NCI-H2196 (cell line): ENCODE data around the gene KIAA1210.

Experiments
- DNase-seq: peaks from one replicate; lab custom pipeline; 2025; ENCODE audit not compliant: unreplicated experiment; lab: John Stamatoyannopoulos, UW

KIAA1210 gene

DNA sequence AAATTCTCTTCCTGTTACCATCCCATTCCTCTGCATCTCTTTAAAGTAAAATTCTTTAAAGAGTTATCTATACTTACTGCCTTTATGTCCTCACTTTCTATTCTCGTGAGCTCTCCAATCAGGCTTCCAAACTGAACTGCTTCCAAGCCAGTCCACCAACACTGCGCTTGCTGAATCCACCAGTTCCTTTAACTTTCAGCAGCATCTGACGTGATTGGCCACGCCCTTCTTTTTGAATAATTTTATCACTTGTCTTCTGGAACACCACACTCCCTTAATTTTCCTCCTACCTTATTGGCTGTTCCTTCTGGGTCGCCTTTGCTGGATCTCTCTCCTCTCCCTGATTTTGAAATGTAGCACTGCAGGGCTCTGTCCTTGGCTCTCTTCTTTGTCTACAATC, at the start of gene KIAA1210:
Gene KIAA1210 (minus strand): TSS at position 163 of the 400 bp plus-strand sequence. CDS start 4,170 bp downstream, outside the sequence.
- DNase-seq, result no peak

DNA sequence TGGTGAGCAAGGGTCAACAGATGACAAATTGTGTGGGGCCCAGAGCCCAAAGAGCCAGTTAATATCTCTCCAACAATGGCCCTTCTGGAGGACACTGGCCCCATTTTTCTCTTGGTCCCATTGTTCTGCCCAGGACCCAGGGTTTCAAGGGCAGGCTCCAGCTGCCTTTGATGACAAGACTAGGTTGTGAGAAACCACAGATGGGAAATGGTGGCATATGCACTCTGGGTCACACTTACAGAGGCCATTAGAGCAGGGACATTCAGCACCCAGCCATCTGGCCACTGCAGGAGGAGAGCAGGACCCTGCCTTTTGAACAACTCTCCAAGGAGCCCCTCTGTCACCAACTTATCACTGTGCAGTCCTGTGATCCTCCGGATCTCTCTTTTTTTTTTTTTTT, 49.7 kb upstream of the KIAA1210 start:
- DNase-seq, result no peak

DNA sequence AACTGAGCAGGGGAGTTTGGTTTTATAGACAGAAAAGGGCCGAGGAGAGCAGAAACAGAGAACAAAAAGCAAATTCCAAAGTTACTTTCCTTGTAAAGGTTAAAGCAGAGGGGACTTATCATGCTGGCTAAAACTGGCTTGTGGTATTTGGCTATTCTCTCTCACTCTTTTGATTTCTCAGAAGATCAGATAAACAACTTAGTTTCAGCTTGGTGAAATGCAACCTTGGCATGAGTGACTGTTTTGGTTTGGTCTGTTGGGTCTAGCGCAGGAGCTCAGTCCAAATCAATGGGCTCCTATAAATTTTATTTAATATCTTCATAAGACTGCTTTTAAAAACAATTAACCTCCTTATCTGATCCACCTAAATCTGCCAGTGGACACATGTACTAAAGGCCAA, 47.3 kb upstream of the KIAA1210 start:
- DNase-seq, result no peak

DNA sequence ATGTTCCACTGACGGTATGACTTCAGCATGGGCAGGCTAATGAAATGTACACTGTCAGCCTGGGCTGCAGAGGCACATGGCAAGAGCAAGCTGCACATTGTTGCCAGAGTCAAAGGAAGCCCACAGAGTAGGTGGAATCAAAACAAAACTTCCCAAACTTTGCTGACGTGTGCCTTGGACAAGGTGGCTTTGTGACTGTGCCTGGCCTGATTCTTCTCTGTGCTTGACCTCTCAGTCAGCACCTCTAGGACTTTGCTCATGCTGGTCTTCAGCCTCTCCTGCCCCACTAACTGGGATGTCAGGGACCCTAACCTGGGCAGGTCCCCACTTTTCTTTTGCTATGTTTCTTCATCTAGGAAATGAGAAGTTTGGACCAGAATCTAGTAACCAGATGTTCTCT, 40.5 kb upstream of the KIAA1210 start:
- no peak for DNase-seq

DNA sequence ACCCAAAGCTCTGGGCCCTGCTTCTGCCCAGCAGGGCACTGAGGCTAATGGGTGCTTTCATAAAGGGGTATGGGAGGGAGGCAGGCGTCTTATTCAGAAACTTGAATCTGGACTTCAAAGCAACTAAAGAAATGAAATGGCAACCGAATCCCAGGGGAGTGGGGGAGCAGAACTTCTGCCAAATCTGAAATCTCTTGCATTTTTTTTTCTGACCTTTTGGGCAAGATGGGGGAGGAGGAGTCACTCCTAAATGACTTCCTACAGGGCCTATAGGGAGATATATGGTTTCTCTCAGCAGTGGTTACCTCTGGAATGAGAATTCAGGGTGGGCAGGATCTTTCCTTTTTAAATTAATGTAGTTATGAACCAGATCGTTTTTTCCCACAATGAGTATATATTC, 30.6 kb upstream of the KIAA1210 start:
- DNase-seq, result no peak

DNA sequence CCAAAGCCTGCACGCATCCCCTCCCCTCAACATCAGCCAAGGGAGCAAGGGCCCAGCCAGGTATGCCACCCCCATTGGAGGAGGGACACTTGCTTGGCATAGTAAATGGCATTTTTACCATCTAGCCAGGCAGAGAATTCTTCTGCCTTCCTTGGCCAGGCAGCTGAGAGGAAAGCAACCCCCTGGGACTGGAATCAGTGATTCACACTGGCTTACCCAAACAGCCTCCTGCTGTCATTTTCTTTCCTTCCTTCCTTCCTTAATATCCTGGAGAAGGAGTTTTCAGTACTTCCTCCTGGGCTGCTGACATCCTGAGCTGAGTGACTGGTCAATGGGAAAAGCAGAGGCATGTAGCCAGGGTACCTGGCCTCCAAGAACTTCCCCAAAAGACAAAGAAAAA, 28.6 kb upstream of the KIAA1210 start:
- DNase-seq, result no peak

DNA sequence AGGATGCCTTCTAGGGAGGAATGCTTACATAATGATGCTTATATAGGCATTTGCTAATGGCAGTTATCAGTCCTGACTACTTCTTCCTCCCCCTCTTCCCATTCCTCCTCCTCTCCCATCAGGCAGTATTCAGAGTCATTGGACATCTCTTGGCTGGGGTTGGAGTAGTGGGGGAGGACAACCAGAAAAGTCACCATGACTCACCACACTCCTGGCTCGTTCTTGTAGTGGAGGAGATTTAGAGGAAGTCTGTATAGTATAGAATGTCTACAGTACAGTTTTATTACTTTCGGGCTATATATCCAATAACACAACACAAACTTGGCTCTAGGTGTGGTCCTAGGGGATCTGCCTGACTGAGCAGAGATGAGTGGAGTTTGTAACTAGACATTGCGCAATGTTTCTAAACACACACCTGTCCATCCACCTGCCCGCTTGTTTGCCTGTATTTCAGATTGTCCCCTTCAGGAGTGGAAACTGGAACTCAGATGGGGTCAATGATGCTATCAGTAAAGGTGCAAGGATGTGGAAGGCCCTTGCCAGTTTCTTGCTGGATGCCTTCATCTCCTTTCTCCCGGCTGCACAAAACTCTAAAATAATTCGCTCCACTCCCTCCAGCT, 27.9 kb upstream of the KIAA1210 start:
- no peak for DNase-seq

DNA sequence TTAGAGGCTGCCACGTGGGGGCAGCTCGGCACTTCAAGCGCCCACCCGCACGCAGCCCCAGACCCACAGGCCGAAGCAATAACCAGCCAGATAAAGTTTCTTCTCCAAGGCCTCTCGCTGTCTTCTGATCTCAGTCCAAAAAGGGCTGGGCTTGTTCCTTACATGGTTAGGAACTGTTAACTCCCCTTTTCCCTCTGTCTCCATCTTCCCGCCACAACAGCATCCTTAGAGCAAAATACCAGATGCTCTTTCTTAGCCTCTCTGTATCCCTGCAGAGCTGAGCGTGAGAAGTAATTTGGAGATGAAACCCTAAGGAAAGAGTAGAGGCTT, 23.4 kb upstream of the KIAA1210 start:
- DNase-seq, result no peak

DNA sequence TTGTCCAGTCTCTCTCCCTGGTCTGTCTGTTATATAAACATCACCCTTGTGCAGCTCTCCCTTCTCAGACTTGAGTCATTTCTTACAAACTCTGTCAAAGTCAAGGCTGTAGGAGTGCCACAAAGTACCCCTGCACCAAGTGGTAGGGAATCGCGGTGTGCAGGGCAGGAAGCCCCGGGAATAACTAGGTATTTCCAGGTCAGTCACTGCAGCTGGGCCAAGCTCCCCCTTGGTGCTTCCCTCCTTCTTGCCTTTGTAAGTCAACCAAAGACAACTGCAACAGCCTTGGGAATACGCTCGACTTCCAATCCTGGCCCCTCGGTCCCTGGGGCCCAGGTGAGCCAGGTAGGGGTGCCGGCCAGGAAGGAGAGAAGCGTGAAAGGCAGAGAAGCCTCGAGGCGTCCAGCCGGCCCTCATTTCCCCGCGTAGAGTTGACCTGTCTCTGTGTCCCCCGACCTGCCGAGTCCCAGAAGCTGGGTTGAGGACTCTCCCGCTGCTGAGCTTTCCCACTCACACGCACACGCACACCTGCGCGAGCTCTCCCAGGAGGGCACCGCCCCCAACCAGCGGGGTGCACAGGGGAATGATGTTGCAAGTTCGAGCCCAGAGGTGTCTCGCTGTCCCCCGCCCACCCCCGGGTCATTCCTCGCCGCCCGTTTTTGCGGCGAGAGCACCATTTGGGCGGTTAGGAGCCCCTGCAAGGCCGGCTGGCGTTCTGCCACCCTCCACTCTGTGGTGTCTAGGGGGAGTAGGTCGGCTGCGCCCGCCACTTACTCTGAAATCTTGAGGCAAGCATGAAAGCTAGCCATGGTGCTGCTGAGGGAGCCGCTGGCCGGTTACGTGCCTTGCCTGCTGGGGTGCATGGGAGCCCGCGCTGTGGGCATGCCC, 22.8 kb upstream of the KIAA1210 start:
- DNase-seq, result no peak

DNA sequence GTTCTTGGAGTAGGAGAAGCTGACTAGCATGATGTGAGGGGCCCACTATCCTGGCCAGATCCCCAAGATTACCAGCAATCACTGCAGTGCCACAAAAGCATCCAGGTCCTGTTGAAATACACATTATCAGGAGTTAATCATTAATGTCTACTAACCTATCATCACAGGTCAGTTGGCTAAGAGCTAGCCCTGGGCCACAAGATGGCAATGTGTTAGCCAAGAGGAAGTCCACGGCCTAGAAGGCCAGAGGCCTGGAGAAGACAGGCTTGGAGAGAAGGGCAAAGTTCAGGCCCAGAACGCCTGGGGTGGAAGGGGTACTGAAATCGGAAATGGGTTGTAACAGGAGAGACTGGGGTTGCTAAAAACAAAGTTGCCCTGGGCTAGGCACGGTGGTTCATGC, 19.9 kb upstream of the KIAA1210 start:
- no peak for DNase-seq

DNA sequence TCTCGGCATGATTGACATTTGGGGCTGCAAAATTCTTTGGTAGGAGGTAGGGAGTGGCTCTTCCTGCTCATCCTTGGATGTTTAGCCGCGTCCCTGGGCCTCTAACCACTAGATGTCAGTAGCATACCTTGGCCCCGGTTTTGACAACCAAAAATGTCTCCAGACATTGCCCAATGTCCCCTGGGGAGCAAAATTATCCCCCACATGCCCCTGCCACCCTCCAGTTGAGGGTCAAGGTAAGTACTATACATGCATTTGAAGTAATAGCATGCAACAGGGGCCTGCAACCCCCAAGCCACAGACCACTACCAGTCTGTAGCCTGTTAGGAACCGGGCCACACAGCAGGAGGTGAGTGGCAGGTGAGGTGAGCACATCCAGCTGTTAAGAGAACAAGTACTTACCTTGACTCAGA, 17.6 kb upstream of the KIAA1210 start:
- no peak for DNase-seq

DNA sequence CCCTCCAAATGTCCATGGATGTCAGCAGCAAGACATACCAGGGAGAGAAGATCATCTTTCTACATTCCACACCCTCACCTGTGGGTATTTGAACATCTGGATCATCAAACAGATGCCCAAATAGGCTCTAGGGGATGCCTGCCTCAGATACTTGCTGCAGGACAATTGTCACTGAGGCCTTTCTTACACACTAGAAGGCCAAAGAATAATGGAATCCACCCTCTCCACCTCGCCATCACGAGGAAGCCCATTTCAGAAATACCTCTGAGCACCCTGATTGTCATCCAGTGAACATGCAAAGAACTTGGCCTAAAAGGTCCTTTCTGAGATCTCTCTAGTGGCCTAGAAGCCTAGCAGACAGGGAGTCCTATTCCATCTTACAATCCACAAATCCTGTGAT, 6.9 kb upstream of the KIAA1210 start:
- no peak for DNase-seq

DNA sequence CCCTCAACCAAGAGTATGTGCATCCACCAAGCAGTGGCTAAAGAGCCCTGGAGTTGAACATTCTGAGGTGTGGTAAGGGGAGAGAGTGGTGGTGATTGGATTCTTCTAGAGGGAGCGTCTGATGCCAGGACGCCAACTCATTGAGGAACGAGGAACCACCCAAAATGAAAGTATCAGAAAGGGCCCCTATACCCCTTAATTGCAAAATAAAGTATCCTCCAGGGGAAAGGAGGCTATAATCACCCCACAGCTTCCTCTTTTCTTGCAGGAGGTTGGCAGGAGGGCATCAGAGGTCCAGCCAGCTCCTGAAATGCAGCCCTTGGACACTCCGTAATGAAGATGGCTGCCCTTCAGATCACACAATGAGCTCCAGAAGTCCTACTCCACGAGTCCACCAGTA, 5.3 kb upstream of the KIAA1210 start:
- no peak for DNase-seq

DNA sequence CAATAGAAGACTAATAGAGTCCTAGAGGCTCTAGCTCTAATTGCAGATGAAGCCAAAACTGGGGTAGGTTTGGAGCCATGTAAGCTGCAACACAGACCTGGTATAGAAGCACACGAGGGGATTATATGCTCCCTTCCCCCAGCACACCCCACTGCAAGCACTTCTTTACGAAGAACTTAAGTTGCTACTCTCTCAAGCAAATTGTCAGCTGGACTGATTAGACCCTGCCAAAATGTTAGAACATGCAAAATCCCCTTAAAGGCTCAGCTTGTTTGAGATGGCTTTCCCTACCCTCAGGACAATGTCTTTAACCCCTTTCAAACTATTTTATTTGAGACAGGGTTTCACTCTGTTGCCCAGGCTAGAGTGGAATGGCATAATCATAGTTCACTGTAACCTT, 4.7 kb upstream of the KIAA1210 start:
- no peak for DNase-seq

DNA sequence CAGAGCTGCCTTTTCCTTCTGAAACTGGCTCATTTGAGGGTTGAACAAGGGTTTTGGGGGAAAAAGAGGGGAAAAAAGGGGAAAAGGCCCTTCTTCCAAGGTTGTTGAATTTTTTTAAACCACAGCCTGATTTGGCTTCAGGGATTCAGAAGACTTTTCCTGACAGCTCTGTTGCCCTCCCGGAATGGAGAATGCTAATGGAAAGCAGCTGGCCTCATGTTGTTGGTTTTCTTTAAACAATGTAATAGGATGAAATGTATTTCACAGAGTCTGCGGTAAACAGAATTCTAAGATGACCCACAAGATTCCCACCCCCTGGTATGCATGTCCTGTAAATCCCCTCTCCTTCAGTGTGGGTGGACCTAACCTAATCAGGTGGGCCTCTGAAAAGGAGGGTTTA, 3.3 kb upstream of the KIAA1210 start:
- no peak for DNase-seq

DNA sequence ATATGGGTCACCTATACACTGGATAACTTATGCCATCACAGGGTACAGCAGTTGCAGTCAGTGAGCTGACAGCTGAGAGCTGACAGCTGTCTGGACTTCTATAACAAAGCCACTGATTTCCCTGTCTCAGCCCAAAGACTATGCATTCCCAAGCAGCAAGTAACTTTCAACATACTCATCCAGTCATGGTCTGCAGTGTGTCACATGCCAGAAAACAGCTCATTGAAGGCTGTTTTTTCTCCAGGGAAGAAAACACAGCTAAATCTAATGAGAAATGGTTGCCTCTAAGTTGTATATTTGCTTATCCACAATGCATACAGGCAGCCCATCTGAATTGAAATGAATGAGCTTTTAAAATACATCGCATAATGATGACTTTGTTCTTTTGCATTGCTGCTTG, 6.3 kb downstream of the KIAA1210 start:
- no peak for DNase-seq

DNA sequence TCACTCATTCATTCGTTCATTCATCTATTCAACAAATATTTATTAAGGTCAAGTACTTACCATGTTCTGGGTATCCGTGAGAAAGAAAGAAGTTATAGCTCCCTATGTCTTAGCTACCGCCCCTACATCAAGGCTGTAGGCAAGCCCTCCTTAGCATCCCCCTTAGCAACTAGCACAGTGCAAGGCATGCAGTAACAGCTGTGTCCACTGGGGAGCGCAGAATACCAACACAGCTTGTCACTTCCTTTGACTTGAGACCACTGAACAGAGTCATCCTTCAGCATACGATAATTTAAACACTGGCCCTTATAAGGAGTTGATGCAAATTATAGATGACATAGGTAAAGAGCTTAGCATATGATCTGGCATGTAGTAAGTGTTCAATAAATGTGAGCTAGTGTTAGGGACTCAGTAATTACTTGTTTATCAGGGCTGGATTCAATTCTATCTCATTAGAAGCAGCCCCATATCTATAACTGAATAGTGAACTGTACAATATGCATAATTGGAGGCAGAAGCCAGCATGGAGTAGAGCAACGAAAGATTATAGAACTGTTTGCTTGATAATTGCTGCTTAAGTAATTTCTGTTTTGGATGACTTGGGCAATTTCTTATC, 8.7 kb downstream of the KIAA1210 start:
- DNase-seq, result no peak

DNA sequence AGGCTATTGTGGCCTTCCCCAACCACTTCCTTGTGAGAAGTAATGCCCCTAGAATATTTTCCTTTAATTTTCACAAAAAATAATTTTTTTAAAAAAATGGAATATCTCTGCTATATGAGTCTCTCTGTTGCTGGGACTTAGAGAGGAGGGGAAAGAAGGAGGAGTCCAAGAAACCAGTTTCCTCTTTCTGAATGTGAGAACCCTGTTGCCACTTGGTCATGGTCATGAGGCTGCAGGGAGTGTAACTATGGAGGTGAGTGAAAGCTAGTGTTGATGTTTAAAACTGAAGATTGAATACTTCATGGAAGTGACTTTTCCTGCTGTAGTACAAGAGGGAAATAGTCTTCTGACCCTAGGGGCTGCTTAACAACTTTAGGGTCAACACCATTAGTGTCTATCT, 20.4 kb downstream of the KIAA1210 start:
- DNase-seq, result no peak

DNA sequence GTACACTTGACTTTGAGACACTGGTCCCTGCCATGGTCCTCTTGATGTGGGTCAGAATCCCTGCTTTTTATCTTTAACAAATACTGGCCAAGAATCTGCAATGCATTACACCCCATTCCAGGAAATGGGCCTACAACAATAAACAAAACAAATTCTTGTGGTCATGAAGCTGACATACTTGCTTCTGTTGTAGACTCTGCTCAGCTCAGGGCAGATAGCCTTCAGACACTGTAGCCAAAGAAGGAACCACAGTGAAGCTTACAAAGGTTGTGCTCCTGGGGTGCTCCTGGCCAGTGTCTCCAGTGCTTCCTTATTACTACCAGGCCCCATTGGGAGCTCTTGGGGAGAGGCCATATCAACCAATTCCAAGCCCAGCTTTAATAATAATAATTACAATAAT, 21.8 kb downstream of the KIAA1210 start:
- DNase-seq, result no peak

DNA sequence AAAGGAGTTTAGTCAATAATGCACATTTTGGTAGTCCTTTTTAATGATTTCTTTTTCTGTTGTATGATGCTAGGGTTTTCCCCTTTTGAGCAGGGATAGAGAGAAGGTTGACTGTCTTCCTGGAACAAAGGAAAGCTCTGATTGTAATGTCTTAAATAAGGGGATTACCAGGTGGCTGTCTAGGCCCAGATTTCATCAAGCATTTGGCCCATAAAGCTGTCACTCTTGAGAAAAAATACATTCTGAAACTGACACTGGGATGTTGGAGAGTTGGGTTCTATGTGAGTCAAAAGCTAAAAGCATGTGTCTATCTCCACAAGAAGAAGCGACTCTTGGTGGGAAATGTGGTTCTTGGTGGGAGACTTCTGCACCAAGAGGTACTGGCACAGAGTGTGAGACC, 26.4 kb downstream of the KIAA1210 start:
- DNase-seq, result no peak

DNA sequence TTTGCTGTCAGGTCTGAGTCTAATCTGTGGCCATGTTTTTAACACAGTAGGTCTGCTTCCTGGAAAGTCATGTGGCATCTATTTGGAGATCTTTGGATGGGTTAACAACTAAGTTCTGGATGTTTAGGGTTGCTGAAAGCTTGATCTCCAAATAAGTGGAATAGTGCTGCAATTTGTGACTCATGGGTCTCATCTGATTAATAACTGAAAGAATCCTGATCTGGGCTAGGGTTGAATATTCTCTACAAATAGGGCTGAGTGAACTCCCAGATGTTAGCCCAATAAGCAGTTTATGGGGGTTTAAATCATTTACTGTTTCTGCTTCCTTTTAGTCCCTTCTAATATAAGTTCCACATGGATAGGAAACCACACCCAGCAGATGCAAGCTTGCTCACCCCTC, 31.7 kb downstream of the KIAA1210 start:
- DNase-seq, result no peak

DNA sequence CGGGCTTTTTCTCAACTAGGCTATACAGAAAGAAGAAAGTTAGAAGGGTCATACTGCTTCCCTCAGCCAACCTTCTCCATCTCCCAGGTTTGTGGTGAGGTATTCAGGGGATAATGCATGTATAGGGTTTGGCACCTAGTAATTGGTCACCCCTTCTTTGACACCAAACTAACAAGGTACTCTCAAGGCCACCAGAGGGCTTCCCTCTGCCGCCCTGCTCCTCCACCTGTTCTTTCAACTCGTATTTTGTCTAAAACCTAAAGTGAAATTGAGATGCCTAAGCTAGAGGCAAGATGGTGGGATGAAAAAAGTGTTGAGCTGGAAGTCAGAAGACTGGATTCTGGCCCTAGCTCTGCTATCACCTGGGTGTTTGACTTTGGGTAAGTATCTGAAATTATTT, 32.8 kb downstream of the KIAA1210 start:
- no peak for DNase-seq
